Measurements from ENCODE around the gene PADI3. TPM values are rescaled to one million over a fixed set of nuclear protein-coding genes. Genes with fewer than 3 reads are reported as not detected.

The PADI3 gene
- total and polyA plus RNA-seq, 2 donors (not counting 1 experiment from before 2014, with no cell fraction given) = not detected

DNA sequence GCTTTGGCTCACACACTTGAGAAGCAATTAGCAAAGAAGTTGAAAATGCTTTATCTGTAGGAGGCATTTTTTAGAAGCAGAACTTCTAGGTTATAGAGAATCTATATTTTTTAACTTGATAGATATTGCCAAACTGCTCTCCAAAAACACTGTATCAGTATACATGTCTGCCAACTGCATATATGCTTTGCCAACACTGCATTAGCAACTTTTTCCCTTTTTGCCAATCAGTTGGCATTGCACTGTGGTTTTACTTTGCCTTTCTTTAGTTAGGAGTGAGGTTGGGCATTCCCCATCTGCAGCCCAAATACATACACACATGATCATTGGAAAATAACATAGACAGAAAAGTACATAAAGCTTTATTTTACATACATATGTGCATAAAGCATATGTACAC is 15.0 kb downstream of the PADI3 start:
- DNase-seq (ENCODE audit: low read depth in 2 of 2) = no peak
- Histone ChIP-seq H3K36me3 (ENCODE audit: control insufficient read depth, insufficient read depth, low read length) (no peaks in the 10 kb centered on the region), H3K27me3 (ENCODE audit: control insufficient read depth, insufficient read depth, low read length) (peaks cover 6% of the 10 kb centered on the region), H4K20me1 (ENCODE audit: control insufficient read depth, extremely low read depth, insufficient read depth, low read length) (no peaks in the 10 kb centered on the region), H3K27ac (ENCODE audit: insufficient read depth, low read length) (no peak overlapping the region), H3K9ac (ENCODE audit: insufficient read depth, low read length) (no peak overlapping the region), H3K4me1 (ENCODE audit: control insufficient read depth, extremely low read depth, insufficient read depth, low read length) (no peaks in the 10 kb centered on the region), H2AFZ (ENCODE audit: low read length) (no peak overlapping the region), H3K4me2 (ENCODE audit: extremely low read depth, insufficient read depth, low read length) (no peak overlapping the region), H3K79me2 (ENCODE audit: control insufficient read depth, insufficient read depth, low read length) (no peaks in the 10 kb centered on the region), H3K4me3 (replicated peaks in 1 of 4; ENCODE audit: control extremely low read depth in 1 of 4, insufficient read depth in 1 of 4, low read depth in 3 of 4, low read length in 4 of 4) (no peak overlapping the region), H3K9me3 (ENCODE audit: control insufficient read depth, insufficient read depth, low read depth, low read length) (no peaks in the 10 kb centered on the region)
- TF ChIP-seq CTCF (conservative IDR thresholded peaks at IDR 0.05 in 1 of 2, IDR thresholded peaks at IDR 0.05 in 1 of 2; ENCODE audit: low read depth in 1 of 2, low read length in 2 of 2) = no peak
- TF ChIP-seq EZH2 (IDR thresholded peaks at IDR 0.05; ENCODE audit: low read length, missing control alignments) = no peak

DNA sequence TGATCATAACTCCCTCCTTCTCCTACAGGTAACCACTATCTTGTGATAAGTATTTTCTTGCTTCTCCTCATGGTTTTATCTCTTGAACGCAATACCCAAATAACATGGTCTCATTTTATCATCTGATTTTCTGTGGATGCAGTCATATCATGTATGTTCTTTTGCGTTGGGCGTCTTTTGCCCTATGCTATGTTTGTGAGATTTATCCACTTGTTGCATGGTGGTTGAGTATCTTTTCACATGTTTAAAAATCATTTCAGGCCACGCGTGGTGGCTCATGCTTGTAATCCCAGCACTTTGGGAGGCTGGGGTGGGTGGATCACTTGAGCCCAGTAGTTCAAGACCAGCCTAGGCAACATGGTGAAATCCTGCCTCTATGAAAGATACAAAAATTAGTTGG is 15.6 kb downstream of the PADI3 start:
- Histone ChIP-seq H3K9me3 (ENCODE audit: control insufficient read depth, insufficient read depth, low read depth, low read length) (no peaks in the 10 kb centered on the region), H4K20me1 (ENCODE audit: control insufficient read depth, extremely low read depth, insufficient read depth, low read length) (no peaks in the 10 kb centered on the region), H3K27me3 (ENCODE audit: control insufficient read depth, insufficient read depth, low read length) (peaks cover 6% of the 10 kb centered on the region), H3K4me2 (ENCODE audit: extremely low read depth, insufficient read depth, low read length) (no peak overlapping the region), H3K79me2 (ENCODE audit: control insufficient read depth, insufficient read depth, low read length) (no peaks in the 10 kb centered on the region), H2AFZ (ENCODE audit: low read length) (no peak overlapping the region), H3K27ac (ENCODE audit: insufficient read depth, low read length) (no peak overlapping the region), H3K4me3 (replicated peaks in 1 of 4; ENCODE audit: control extremely low read depth in 1 of 4, insufficient read depth in 1 of 4, low read depth in 3 of 4, low read length in 4 of 4) (no peak overlapping the region), H3K4me1 (ENCODE audit: control insufficient read depth, extremely low read depth, insufficient read depth, low read length) (no peaks in the 10 kb centered on the region), H3K9ac (ENCODE audit: insufficient read depth, low read length) (no peak overlapping the region), H3K36me3 (ENCODE audit: control insufficient read depth, insufficient read depth, low read length) (no peaks in the 10 kb centered on the region)
- TF ChIP-seq EZH2 (IDR thresholded peaks at IDR 0.05; ENCODE audit: low read length, missing control alignments) = no peak
- TF ChIP-seq CTCF (conservative IDR thresholded peaks at IDR 0.05 in 1 of 2, IDR thresholded peaks at IDR 0.05 in 1 of 2; ENCODE audit: low read depth in 1 of 2, low read length in 2 of 2) = no peak
- DNase-seq (ENCODE audit: low read depth in 2 of 2) = no peak

- Histone ChIP-seq H2AFZ (ENCODE audit: low read length) (no peak overlapping the region), H3K9me3 (ENCODE audit: control insufficient read depth, insufficient read depth, low read depth, low read length) (no peaks in the 10 kb centered on the region), H3K4me1 (ENCODE audit: control insufficient read depth, extremely low read depth, insufficient read depth, low read length) (no peaks in the 10 kb centered on the region), H3K4me2 (ENCODE audit: extremely low read depth, insufficient read depth, low read length) (no peak overlapping the region), H3K27me3 (ENCODE audit: control insufficient read depth, insufficient read depth, low read length) (peaks cover 6% of the 10 kb centered on the region), H4K20me1 (ENCODE audit: control insufficient read depth, extremely low read depth, insufficient read depth, low read length) (no peaks in the 10 kb centered on the region), H3K79me2 (ENCODE audit: control insufficient read depth, insufficient read depth, low read length) (no peaks in the 10 kb centered on the region), H3K4me3 (replicated peaks in 1 of 4; ENCODE audit: control extremely low read depth in 1 of 4, insufficient read depth in 1 of 4, low read depth in 3 of 4, low read length in 4 of 4) (no peak overlapping the region), H3K9ac (ENCODE audit: insufficient read depth, low read length) (no peak overlapping the region), H3K36me3 (ENCODE audit: control insufficient read depth, insufficient read depth, low read length) (no peaks in the 10 kb centered on the region), H3K27ac (ENCODE audit: insufficient read depth, low read length) (no peak overlapping the region)
- TF ChIP-seq EZH2 (IDR thresholded peaks at IDR 0.05; ENCODE audit: low read length, missing control alignments) (no peak), CTCF (conservative IDR thresholded peaks at IDR 0.05 in 1 of 2, IDR thresholded peaks at IDR 0.05 in 1 of 2; ENCODE audit: low read depth in 1 of 2, low read length in 2 of 2) (no peak)
- peak in 1 of 2 donors; percentile 30 for DNase-seq (ENCODE audit: low read depth in 2 of 2)
Observed at GRCh38 chr1:17265162-17265561, 16.3 kb downstream of the PADI3 start.
